Activated CD4-positive, alpha-beta T cell treated with anti-CD3 and anti-CD28 coated beads for 36 hours (primary cell): ENCODE results near the gene PLCE1. TPM values are rescaled to one million over a fixed set of nuclear protein-coding genes. Genes with fewer than 3 reads are reported as not detected.
"Not testable (repeated sequence)": the region's sequence is repeated elsewhere in the genome, so short reads cannot be mapped to it uniquely, and the experiment has no call there.

Source experiments
- ATAC-seq: fragments of 200-7000 bp; cut with Tn5 transposase; one replicate; pipeline ENCODE4 v1.10.0; 2021; ENCODE audit warnings: mild to moderate bottlenecking, moderate library complexity
- CTCF ChIA-PET: fragments of 350-600 bp; sonication (Branson Sonifier 250); formaldehyde crosslinking; loops from one replicate; lab custom pipeline; 2021; ENCODE audit warnings: antibody characterized with exemption; lab: Charles Lee
- POLR2A ChIA-PET: fragments of 350-600 bp; sonication (Branson Sonifier 250); formaldehyde crosslinking; loops from one replicate; lab custom pipeline; 2021; ENCODE audit warnings: antibody characterized with exemption, inconsistent platforms; lab: Charles Lee
- DNase-seq: peaks from one replicate; pipeline ENCODE4 v3.0.0-alpha.2; 2020
- H3K27ac Mint-ChIP-seq: one replicate; pipeline ENCODE4 v1.8.0; 2021; ENCODE audit warnings: mixed read lengths
- H3K27me3 Mint-ChIP-seq: one replicate; pipeline ENCODE4 v1.8.0; 2021; ENCODE audit warnings: mixed read lengths
- H3K36me3 Mint-ChIP-seq: one replicate; pipeline ENCODE4 v1.8.0; 2021; ENCODE audit warnings: low read depth, mixed read lengths
- H3K4me1 Mint-ChIP-seq: one replicate; pipeline ENCODE4 v1.8.0; 2021; ENCODE audit warnings: mixed read lengths
- H3K4me3 Mint-ChIP-seq: one replicate; pipeline ENCODE4 v1.8.0; 2021; ENCODE audit warnings: mild to moderate bottlenecking, moderate library complexity, mixed read lengths
- H3K9me3 Mint-ChIP-seq: one replicate; pipeline ENCODE4 v1.8.0; 2021; ENCODE audit warnings: low read depth, mixed read lengths
- intact Hi-C, 2 experiments: fragments of 100-400 bp; cut with DNase I in 1 of 2; cut with micrococcal nuclease in 1 of 2; formaldehyde crosslinking; loops; one replicate each; pipeline versions ENCODE4 v1.14.2 to v1.15.1; 2022 to 2024; cut with DNase I, micrococcal nuclease
- total RNA-seq, 2 experiments: library from RNA; stranded (reverse); gene quantifications; one replicate each; pipeline ENCODE4 v1.2.3, GENCODE V29; 2021

PLCE1 gene
- total RNA-seq, 2 experiments from 2014 or later, result 0.02 to 0.04 TPM

DNA sequence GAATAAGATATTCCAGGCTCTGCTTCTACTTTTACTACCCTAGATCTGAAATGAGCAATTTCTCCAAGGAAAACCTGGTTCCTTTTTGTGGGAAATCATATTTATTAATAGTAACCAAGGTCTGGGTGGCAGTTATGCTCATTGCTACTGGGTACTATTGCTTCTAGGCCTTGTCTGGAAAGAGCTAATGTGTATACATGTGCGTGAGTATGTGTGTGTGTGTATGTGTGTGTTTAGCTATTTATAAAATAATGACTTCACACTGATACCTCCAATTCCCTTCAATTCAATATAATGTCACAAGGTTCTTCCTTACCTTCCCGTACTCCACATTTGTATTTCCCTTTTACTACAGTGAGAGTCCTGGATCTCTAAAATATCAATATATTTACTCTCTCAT, 26.0 kb upstream of the PLCE1 start:
- H3K27ac Mint-ChIP-seq, result no peak overlapping the region
- no peaks in the 10 kb centered on the region for H3K27me3 Mint-ChIP-seq
- H3K9me3 Mint-ChIP-seq, result no peaks in the 10 kb centered on the region

DNA sequence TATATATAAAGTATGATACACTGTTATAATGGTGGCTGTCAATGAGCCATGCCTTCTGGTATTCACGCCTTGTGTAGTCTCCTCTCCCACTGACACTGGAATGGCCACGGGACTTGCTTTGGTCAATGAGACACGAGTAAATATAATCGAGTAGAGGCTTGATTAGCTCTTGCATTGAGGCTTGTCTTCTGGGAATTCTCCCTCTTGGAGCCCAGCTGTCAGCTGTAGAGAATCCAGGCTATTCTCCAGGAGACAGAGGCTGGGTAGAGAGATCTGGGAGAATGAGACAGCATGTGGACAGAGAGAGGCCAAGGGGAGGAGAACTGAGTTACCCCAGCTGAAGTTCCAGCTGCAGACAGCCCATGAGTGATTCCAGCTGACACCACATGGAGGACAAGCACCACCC, 25.2 kb upstream of the PLCE1 start:
- POLR2A ChIA-PET, result no interaction called here
- no peaks in the 10 kb centered on the region for H3K27me3 Mint-ChIP-seq
- DNase-seq, result no peak

More for the DNA sequence above, 26.0 kb upstream of the PLCE1 start:
- no peaks in the 10 kb centered on the region for H3K4me1 Mint-ChIP-seq
- DNase-seq (no peak), ATAC-seq (no peak)
- H3K4me3 Mint-ChIP-seq, result no peak overlapping the region
- no peaks in the 10 kb centered on the region for H3K36me3 Mint-ChIP-seq
- POLR2A ChIA-PET, result no interaction called here
- CTCF ChIA-PET, result interaction anchor here (0.6 kb wide), 1 partner anchor 180 kb away, joined by 3 read pairs; no protein-coding TSS in a partner anchor
- intact Hi-C loops, result no loop called here

DNA sequence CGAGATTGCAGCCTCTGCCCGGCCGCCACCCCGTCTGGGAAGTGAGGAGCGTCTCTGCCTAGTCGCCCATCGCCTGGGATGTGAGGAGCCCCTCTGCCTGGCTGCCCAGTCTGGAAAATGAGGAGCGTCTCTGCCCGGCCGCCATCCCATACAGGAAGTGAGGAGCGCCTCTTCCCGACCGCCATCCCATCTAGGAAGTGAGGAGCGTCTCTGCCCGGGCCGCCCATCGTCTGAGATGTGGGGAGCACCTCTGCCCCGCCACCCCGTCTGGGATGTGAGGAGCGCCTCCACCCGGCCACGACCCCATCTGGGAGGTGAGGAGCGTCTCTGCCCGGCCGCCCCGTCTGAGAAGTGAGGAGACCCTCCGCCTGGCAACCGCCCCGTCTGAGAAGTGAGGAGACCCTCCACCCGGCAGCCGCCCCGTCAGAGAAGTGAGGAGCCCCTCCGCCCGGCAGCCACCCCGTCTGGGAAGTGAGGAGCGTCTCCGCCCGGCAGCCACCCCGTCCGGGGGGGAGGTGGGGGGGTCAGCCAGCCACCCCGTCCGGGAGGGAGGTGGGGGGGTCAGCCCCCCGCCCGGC, 23.2 kb upstream of the PLCE1 start:
- intact Hi-C loops, ATAC-seq, H3K4me1 Mint-ChIP-seq, CTCF ChIA-PET, H3K27ac Mint-ChIP-seq, H3K27me3 Mint-ChIP-seq, DNase-seq, H3K36me3 Mint-ChIP-seq, POLR2A ChIA-PET, H3K9me3 Mint-ChIP-seq, H3K4me3 Mint-ChIP-seq: not testable (repeated sequence)

More for the DNA sequence above, 25.2 kb upstream of the PLCE1 start:
- Mint-ChIP-seq H3K9me3 (no peaks in the 10 kb centered on the region), H3K36me3 (no peaks in the 10 kb centered on the region), H3K4me1 (no peaks in the 10 kb centered on the region), H3K4me3 (no peak overlapping the region), H3K27ac (no peak overlapping the region)
- no peak for ATAC-seq
- CTCF ChIA-PET, result no interaction called here
- intact Hi-C loops, result no loop called here

DNA sequence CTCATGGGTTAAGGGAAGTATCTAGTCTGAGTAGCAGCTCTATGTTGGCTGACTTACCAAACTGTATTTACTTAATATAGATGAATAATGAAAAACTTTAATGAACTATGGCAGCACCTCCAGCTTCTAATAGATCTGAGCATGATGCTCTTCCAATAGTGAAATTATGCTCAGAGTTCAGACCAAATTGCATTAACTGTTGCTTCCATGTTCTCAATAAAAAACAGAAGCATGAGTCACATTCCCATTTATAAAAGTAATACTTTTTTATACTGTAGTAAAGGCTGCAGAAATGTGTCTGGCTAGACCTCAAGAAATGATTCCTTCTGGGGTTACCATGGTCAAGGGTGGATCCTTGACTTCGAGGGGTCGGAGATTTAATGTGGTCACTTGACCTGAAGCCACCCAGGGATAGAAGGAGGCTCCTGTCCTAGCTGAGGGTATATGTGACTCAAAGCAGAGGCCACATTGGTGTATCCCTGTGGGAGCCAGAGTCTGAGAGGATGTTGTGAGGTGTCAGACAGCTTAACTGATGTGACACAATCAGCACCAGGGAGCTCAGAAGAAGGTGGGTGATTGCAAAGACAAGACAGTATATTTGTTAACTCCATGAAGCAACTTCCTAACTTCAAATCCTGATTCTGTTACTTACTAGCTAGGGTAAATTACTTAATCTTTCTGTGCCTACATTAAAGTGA, 19.8 kb upstream of the PLCE1 start:
- H3K27me3 Mint-ChIP-seq, result peaks cover 6% of the 10 kb centered on the region
- POLR2A ChIA-PET, result no interaction called here
- no peak overlapping the region for H3K4me3 Mint-ChIP-seq
- ATAC-seq (no peak), DNase-seq (no peak)
- no peak overlapping the region for H3K27ac Mint-ChIP-seq
- intact Hi-C loops, result no loop called here
- H3K9me3 Mint-ChIP-seq, result no peaks in the 10 kb centered on the region
- H3K4me1 Mint-ChIP-seq, result no peaks in the 10 kb centered on the region
- no peaks in the 10 kb centered on the region for H3K36me3 Mint-ChIP-seq
- CTCF ChIA-PET, result interaction anchor here (0.9 kb wide), 1 partner anchor 39 kb away, joined by 4 read pairs; no protein-coding TSS in a partner anchor

DNA sequence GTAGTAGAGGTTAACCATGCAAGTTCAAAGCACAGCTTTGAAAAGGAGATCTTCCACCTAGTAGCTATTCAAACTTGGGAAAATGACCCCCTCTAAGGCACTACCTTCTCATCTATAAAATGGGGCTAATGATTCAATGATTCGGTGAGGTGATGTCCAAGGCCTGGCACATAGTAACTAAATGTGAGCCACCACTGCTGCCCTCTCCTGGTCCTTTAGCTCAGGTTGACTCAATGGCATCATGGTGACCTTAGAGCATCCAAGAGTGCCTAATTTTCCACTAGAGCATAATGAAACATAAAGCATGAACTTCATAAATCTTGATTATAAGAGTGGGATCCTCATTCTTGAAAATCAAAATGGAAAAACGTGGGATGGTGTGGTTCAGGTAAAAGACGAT, 16.3 kb upstream of the PLCE1 start:
- H3K27me3 Mint-ChIP-seq, result peaks cover 8% of the 10 kb centered on the region
- ATAC-seq (no peak), DNase-seq (no peak)
- H3K9me3 Mint-ChIP-seq, result no peaks in the 10 kb centered on the region
- CTCF ChIA-PET, result no interaction called here
- H3K4me1 Mint-ChIP-seq, result no peaks in the 10 kb centered on the region
- intact Hi-C loops, result no loop called here
- H3K27ac Mint-ChIP-seq, result no peak overlapping the region
- no peak overlapping the region for H3K4me3 Mint-ChIP-seq
- no peaks in the 10 kb centered on the region for H3K36me3 Mint-ChIP-seq
- POLR2A ChIA-PET, result no interaction called here

DNA sequence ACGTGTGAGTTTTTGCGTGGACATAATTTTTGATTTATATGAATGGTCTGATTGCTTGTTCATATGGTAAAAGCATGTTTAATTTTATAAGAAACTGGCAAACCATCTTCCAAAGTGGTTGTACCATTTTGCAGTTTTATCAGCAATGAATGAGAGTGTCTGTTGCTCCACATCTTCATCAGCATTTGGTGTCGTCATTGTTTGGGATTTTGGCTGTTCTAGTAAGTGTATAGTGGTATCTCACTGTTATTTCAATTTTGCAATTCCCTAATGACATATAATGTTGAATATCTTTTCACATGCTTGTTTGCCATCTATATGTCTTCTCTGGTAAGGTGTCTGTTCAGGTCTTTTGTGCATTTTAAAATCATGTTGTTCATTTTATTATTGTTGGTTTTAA, 13.2 kb upstream of the PLCE1 start:
- H3K36me3 Mint-ChIP-seq, result no peaks in the 10 kb centered on the region
- no peak overlapping the region for H3K4me3 Mint-ChIP-seq
- intact Hi-C loops, result no loop called here
- ChIA-PET POLR2A (interaction anchor here (0.8 kb wide), 1 partner anchor 102 kb away, joined by 4 read pairs; no protein-coding TSS in a partner anchor), CTCF (no interaction called here)
- DNase-seq (no peak), ATAC-seq (no peak)
- H3K27ac Mint-ChIP-seq, result no peak overlapping the region
- H3K4me1 Mint-ChIP-seq, result no peaks in the 10 kb centered on the region
- H3K27me3 Mint-ChIP-seq, result peaks cover 8% of the 10 kb centered on the region
- no peaks in the 10 kb centered on the region for H3K9me3 Mint-ChIP-seq

DNA sequence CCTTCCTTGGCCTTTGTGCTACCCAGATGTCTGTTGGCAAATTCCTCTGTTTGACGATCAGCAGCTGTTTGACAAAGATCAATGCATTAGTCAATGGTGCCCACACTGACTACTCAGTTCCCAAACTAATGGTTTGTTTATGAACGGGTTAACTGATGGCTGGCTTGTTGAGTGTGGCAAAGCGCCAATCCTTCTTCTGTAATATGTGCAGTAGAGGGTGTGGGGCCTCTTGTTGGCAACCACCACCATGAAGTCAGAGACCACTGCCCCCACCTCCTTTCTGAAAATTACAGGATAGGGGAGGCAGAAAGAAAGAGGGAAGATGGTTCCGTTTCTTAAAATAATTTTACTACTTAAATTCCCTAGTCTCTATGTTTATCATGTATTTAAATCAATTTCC, 2.6 kb upstream of the PLCE1 start:
- no peaks in the 10 kb centered on the region for H3K36me3 Mint-ChIP-seq
- CTCF ChIA-PET, result interaction anchor here (0.8 kb wide), 1 partner anchor 10 kb away, joined by 3 read pairs; no protein-coding TSS in a partner anchor
- ATAC-seq (no peak), DNase-seq (no peak)
- peaks cover 6% of the 10 kb centered on the region for H3K4me1 Mint-ChIP-seq
- POLR2A ChIA-PET, result no interaction called here
- peaks cover 51% of the 10 kb centered on the region for H3K27me3 Mint-ChIP-seq
- no peak overlapping the region for H3K27ac Mint-ChIP-seq
- no peak overlapping the region for H3K4me3 Mint-ChIP-seq
- H3K9me3 Mint-ChIP-seq, result no peaks in the 10 kb centered on the region
- intact Hi-C loops, result no loop called here

DNA sequence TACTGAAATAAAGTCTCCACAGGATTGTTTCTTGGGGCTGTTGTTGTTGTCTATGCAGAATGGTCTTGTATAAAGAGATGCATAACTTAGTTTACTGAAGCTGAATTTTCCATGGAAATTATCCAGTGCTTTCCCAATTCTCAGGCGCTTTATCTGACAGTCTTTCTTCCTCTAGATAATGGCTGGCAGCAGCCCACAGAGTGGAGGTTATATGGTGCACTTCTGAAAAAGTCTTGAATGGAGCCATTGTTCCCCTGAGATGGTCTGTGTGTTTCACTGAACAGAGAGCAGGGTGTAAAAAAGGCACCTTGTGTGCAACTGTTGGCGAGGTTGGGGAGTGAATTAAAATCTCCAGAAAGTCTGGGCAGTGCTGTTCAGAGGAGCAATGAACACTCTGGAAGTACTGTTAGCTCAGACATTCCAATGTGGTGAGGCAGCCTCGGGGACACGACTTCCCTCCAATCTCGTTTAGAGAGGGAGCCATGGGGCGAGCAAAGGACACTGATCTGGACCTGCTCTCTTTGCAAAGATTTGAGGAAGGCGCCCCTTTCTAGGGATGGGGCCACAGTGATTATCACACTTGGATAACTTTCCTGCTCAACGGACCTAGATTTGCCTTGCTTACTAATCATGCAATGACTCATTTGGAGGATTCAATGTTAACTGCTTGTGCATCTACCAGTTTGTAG, 2.0 kb upstream of the PLCE1 start:
- ChIA-PET CTCF (no interaction called here), POLR2A (no interaction called here)
- intact Hi-C loops, result no loop called here
- H3K9me3 Mint-ChIP-seq, result no peaks in the 10 kb centered on the region
- no peaks in the 10 kb centered on the region for H3K36me3 Mint-ChIP-seq
- peaks cover 55% of the 10 kb centered on the region for H3K27me3 Mint-ChIP-seq
- DNase-seq, result no peak
- no peak overlapping the region for H3K4me3 Mint-ChIP-seq
- peaks cover 6% of the 10 kb centered on the region for H3K4me1 Mint-ChIP-seq
- H3K27ac Mint-ChIP-seq, result no peak overlapping the region
- no peak for ATAC-seq

DNA sequence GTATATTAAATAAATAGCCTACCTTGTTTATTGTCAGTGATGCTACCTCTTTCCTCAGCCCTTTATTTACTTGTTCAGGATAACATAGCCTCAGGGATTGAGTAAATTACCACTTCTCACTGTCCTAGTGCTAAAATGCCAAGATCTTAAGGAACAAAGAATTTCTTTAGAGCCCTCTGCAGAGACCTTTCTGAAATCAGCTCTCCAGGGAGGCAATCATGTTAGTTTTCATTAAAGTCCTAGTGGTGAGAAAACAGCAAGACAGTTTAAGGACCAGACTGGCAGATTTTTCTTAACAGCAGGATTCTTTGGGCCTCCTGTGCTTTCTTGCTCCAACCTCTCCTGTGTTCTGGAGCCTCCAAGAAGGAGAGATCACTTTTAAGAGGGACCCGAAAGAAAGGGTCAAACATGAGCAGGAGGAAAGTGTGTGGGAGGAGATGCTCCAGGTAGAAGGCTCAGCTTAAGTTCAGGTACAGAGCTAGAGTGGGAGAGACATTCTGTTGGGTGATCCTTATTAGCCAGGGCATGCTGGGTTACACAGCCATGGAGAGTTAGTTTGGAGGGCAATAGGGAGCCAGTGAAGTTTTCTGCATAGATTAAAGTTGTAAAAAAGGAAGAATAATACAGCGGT, 1.2 kb upstream of the PLCE1 start:
- H3K27me3 Mint-ChIP-seq, result peaks cover 52% of the 10 kb centered on the region
- H3K27ac Mint-ChIP-seq, result no peak overlapping the region
- peaks cover 6% of the 10 kb centered on the region for H3K4me1 Mint-ChIP-seq
- ChIA-PET CTCF (no interaction called here), POLR2A (no interaction called here)
- intact Hi-C loops, result no loop called here
- H3K9me3 Mint-ChIP-seq, result no peaks in the 10 kb centered on the region
- H3K4me3 Mint-ChIP-seq, result peak overlapping the region; percentile 9
- no peak for DNase-seq
- no peak for ATAC-seq
- no peaks in the 10 kb centered on the region for H3K36me3 Mint-ChIP-seq

DNA sequence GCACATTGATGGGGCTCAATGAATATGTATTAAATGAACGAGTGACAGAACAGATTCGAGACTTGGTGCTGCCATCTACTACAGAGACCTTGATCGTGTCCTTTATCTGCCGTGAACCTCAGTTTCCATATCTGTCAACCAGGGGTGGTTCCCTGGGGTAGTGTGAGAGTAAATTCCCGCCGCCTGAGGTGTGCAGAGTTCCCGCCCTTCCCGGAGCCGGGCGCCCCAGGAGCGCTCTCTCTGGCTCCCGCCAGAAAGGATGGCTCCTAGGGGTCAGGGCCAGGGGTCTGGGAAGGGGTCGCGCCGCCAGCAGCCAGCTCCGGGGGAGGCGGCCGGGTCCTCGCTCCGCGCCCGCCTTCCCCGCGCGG, 333 bp upstream of the PLCE1 start:
- POLR2A ChIA-PET, result no interaction called here
- DNase-seq (no peak), ATAC-seq (no peak)
- H3K27ac Mint-ChIP-seq, result no peak overlapping the region
- peaks cover 6% of the 10 kb centered on the region for H3K4me1 Mint-ChIP-seq
- peaks cover 55% of the 10 kb centered on the region for H3K27me3 Mint-ChIP-seq
- H3K4me3 Mint-ChIP-seq, result peak overlapping the region; percentile 17
- CTCF ChIA-PET, result no interaction called here
- H3K9me3 Mint-ChIP-seq, result no peaks in the 10 kb centered on the region
- intact Hi-C loops, result no loop called here
- H3K36me3 Mint-ChIP-seq, result no peaks in the 10 kb centered on the region

DNA sequence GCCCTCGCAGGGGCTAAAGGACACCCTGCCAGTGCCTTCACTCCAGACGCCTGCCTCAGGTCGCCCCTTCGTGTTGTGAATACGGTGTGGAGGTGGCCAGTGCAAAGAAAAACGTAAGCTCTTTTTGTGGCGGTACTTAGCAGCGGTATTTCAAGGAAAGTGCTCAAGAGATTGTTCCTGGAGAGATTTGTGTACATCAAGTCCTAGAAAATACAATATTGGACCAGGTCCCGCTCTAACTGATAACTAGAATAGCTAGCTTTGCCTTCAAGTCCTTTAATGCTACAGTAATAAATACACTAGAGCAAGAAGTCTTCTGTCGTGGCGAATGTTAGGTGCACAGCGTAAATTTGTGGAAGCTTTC, 689 bp downstream of the PLCE1 start:
- no peak overlapping the region for H3K27ac Mint-ChIP-seq
- intact Hi-C loops, result no loop called here
- H3K9me3 Mint-ChIP-seq, result no peaks in the 10 kb centered on the region
- POLR2A ChIA-PET, result no interaction called here
- H3K27me3 Mint-ChIP-seq, result peaks cover 59% of the 10 kb centered on the region
- H3K4me3 Mint-ChIP-seq, result no peak overlapping the region
- ATAC-seq, result no peak
- CTCF ChIA-PET, result no interaction called here
- peaks cover 6% of the 10 kb centered on the region for H3K4me1 Mint-ChIP-seq
- H3K36me3 Mint-ChIP-seq, result no peaks in the 10 kb centered on the region
- no peak for DNase-seq
